Measurements from ENCODE around the gene STRIP2. TPM values are rescaled to one million over a fixed set of nuclear protein-coding genes. Genes with fewer than 3 reads are reported as not detected.
A peak's percentile ranks its signal among the peaks of the same experiment; 100 is the strongest.

Gene STRIP2
- total and polyA plus RNA-seq, 2 experiments from 2014 or later = 4.7 to 10.6 TPM

- H3K27me3 ChIP-seq (ENCODE audit: insufficient read depth) = no peaks in the 10 kb centered on the region
- H3K9me3 Mint-ChIP-seq = peaks cover 2% of the 10 kb centered on the region
- peaks cover 6% of the 10 kb centered on the region; the same call in 1 of the 2 replicates for H3K36me3 ChIP-seq (ENCODE audit: insufficient read depth)
- ATAC-seq = peak; percentile 98
- peak; percentile 65 for DNase-seq (ENCODE audit: low spot score)
- H3K4me3 ChIP-seq = no peak overlapping the region
- TF ChIP-seq ZNF114 (CRISPR knock-in tag; IDR thresholded peaks at IDR 0.05) (no peak), ZNF331 (CRISPR knock-in tag; IDR thresholded peaks at IDR 0.05; ENCODE audit: low read depth) (no peak), STAT1 (IDR thresholded peaks at IDR 0.05; ENCODE audit: unreplicated experiment) (no peak), POLR2AphosphoS5 (IDR thresholded peaks at IDR 0.05; ENCODE audit: low read depth) (no peak), NANOG (IDR thresholded peaks at IDR 0.05; ENCODE audit: borderline replicate concordance) (no peak), ETS1 (IDR thresholded peaks at IDR 0.05) (no peak), EZH2phosphoT487 (IDR thresholded peaks at IDR 0.05; ENCODE audit: unreplicated experiment) (no peak), EZH2 (IDR thresholded peaks at IDR 0.05; ENCODE audit: low read depth, unreplicated experiment) (no peak), CREB1 (CRISPR knock-in tag; IDR thresholded peaks at IDR 0.05; ENCODE audit: low read depth) (no peak), JUNB (IDR thresholded peaks at IDR 0.05; ENCODE audit: unreplicated experiment) (no peak), ZNF462 (CRISPR knock-in tag; IDR thresholded peaks at IDR 0.05) (no peak), REST (IDR thresholded peaks at IDR 0.05; ENCODE audit: unreplicated experiment) (no peak), CTCF (conservative IDR thresholded peaks at IDR 0.05; ENCODE audit: low read depth in 2 of 2) (no peak)
- peaks cover 26% of the 10 kb centered on the region for H3K4me1 Mint-ChIP-seq
- H3K4me1 ChIP-seq (ENCODE audit: insufficient read depth) = peaks cover 15% of the 10 kb centered on the region
- H3K9me2 ChIP-seq (ENCODE audit: insufficient read depth) = no peaks in the 10 kb centered on the region
- H3K27ac ChIP-seq (ENCODE audit: low read depth) = no peak overlapping the region
- peaks cover 2% of the 10 kb centered on the region for H3K27me3 Mint-ChIP-seq (ENCODE audit: insufficient read depth, low read depth, poor library complexity)
- H3K27ac Mint-ChIP-seq = peak overlapping the region; percentile 77; the same call in 1 of the 2 replicates
- H2AFZ ChIP-seq = no peak overlapping the region
- H3K4me3 Mint-ChIP-seq = no peak overlapping the region
- H3F3A ChIP-seq (replicated peaks; ENCODE audit: low read depth) = no peaks in the 10 kb centered on the region
- no peaks in the 10 kb centered on the region for H3K79me2 ChIP-seq (replicated peaks; ENCODE audit: insufficient read depth)
- H4K20me1 ChIP-seq (replicated peaks; ENCODE audit: insufficient read depth) = no peaks in the 10 kb centered on the region; the same call in 1 of the 2 replicates
- peaks cover 9% of the 10 kb centered on the region for H3K36me3 Mint-ChIP-seq (ENCODE audit: low read depth)
- H3K4me2 ChIP-seq = no peak overlapping the region
Observed at GRCh38 chr7:129469930-129470329, 35.7 kb downstream of the STRIP2 start.
